Psoas muscle (tissue), 8 donors: Measurements from ENCODE around the gene DUSP6. TPM values are rescaled to one million over a fixed set of nuclear protein-coding genes. Genes with fewer than 3 reads are reported as not detected.

ENCODE experiments used
- ATAC-seq, 4 donors: fragments of 200-7000 bp; cut with Tn5 transposase; one replicate each; pipeline ENCODE4 v1.9.1; 2020; ENCODE audit warnings: moderate library complexity in 3 of 4, mild to moderate bottlenecking in 2 of 4
- DNase-seq, 2 donors: peaks; one replicate each; pipeline ENCODE4 v3.0.0-alpha.2; 2020
- H3K27ac ChIP-seq: fragments of 200-600 bp; one replicate; pipeline ENCODE4 v1.8.0; 2022
- H3K27me3 ChIP-seq, 3 donors: fragments of 200-600 bp in 1 of 3; one replicate each; pipeline versions ENCODE4 v1.6.1 to v1.8.0; 2013 to 2022; ENCODE audit warnings: low read length in 2 of 3, mild to moderate bottlenecking in 2 of 3, moderate library complexity in 1 of 3; ENCODE audit not compliant: insufficient read depth in 3 of 3
- H3K36me3 ChIP-seq, 2 donors: fragments of 200-600 bp in 1 of 2; one replicate each; pipeline versions ENCODE4 v1.6.1 to v1.8.0; 2013 to 2022; ENCODE audit warnings: low read depth in 1 of 2, mild to moderate bottlenecking in 1 of 2, moderate library complexity in 1 of 2; ENCODE audit not compliant: insufficient read depth in 1 of 2
- H3K4me1 ChIP-seq: fragments of 200-600 bp; one replicate; pipeline ENCODE4 v1.8.0; 2022
- H3K4me3 ChIP-seq: fragments of 200-600 bp; one replicate; pipeline ENCODE4 v1.8.0; 2022; ENCODE audit warnings: mild to moderate bottlenecking
- H3K9me3 ChIP-seq: fragments of 200-600 bp; one replicate; pipeline ENCODE4 v1.8.0; 2022
- CTCF ChIP-seq: fragments of 200-600 bp; IDR thresholded peaks from one replicate; pipeline ENCODE4 v1.8.0; 2022; ENCODE audit warnings: antibody characterized with exemption
- WGBS, 3 donors: extraction: QIAGEN DNeasy Blood & Tissue Kit; methylation state at CpG; one replicate each; pipeline versions ENCODE4 v1.1.6 to v1.1.7; 2013; 5-methylcytosine and 5-hydroxymethylcytosine counted together
- intact Hi-C, 2 donors: fragments of 100-400 bp; cut with DNase I; formaldehyde crosslinking; loops; one replicate each; pipeline versions ENCODE4 v1.11.0 to v1.14.2; 2022
- polyA plus RNA-seq, 3 donors: library from polyadenylated mRNA; stranded (reverse); fragments of 200-250 nt; gene quantifications; one replicate each; pipeline ENCODE4 v1.2.3, GENCODE V29; 2013
- total RNA-seq, 4 donors: library from RNA; stranded (reverse); fragmentation: NEBNext Ultra II Directional in 2 of 4; extraction: Animal tissue kit (Norgen Biotek cat#: 25700) in 2 of 4; gene quantifications; one replicate each; pipeline versions ENCODE4 v1.2.1 to v1.2.4, GENCODE V29; 2021 to 2023
- donor health status: healthy with polysubstance abuse.
- donor health status: DM: no; HTN: no; CAD: no; lungs with moderate emphysema.
- donor health status: Bipolar disorder and iron deficiency.
- donor health status: healthy.
- donor health status: DM: yes; HTN: yes; CAD: no.
- donor health status: DM: no; HTN: no; CAD: no.
- donor health status: DM: no; HTN: no; CAD: no.
- donor health status: DM: yes; HTN: yes; CAD: no.

Gene DUSP6
- total and polyA plus RNA-seq, 7 donors: 5.0 to 27.0 (median 12.3) TPM

GRCh38 chr12:89370850-89371249 lies 18.5 kb upstream of the DUSP6 start:
- no peak overlapping the region for H3K27ac ChIP-seq
- WGBS, 3 donors: 80 to 85% (median 84%) methylated on average over 7 of the region's 7 CpGs
- H3K9me3 ChIP-seq: no peaks in the 10 kb centered on the region
- H3K36me3 ChIP-seq: no peaks in the 10 kb centered on the region
- H3K4me1 ChIP-seq: peaks cover 4% of the 10 kb centered on the region
- no peak overlapping the region for H3K4me3 ChIP-seq
- intact Hi-C loops: no loop called here
- ATAC-seq (no peak), DNase-seq (no peak)
- H3K27me3 ChIP-seq: no peaks in the 10 kb centered on the region
- TF ChIP-seq CTCF: no peak

- intact Hi-C loops: no loop called here
- Histone ChIP-seq H3K27ac (no peak overlapping the region), H3K9me3 (no peaks in the 10 kb centered on the region), H3K4me3 (no peak overlapping the region), H3K36me3 (no peaks in the 10 kb centered on the region), H3K4me1 (peaks cover 4% of the 10 kb centered on the region), H3K27me3 (no peaks in the 10 kb centered on the region)
- ATAC-seq: no peak
- no peak for DNase-seq
- TF ChIP-seq CTCF: no peak
- 84 to 92% (median 84%) methylated on average over 3 of the region's 3 CpGs for WGBS, 3 donors
These were observed 18.1 kb upstream of the DUSP6 start for GRCh38 chr12:89370421-89370831.

GRCh38 chr12:89369166-89369565 lies 16.9 kb upstream of the DUSP6 start:
- H3K4me3 ChIP-seq: no peak overlapping the region
- H3K27ac ChIP-seq: no peak overlapping the region
- WGBS, 3 donors: 84 to 90% (median 88%) methylated on average over 3 of the region's 3 CpGs
- no peaks in the 10 kb centered on the region for H3K36me3 ChIP-seq
- intact Hi-C loops: no loop called here
- H3K9me3 ChIP-seq: no peaks in the 10 kb centered on the region
- DNase-seq: no peak
- H3K4me1 ChIP-seq: peaks cover 3% of the 10 kb centered on the region
- H3K27me3 ChIP-seq: no peaks in the 10 kb centered on the region
- ATAC-seq: no peak
- TF ChIP-seq CTCF: no peak

- H3K4me3 ChIP-seq: no peak overlapping the region
- no peak for ATAC-seq
- H3K27ac ChIP-seq: no peak overlapping the region
- TF ChIP-seq CTCF: no peak
- H3K36me3 ChIP-seq: no peaks in the 10 kb centered on the region
- H3K27me3 ChIP-seq: no peaks in the 10 kb centered on the region
- DNase-seq: no peak
- 73 to 78% (median 73%) methylated on average over 4 of the region's 4 CpGs for WGBS, 3 donors
- peaks cover 4% of the 10 kb centered on the region for H3K4me1 ChIP-seq
- no peaks in the 10 kb centered on the region for H3K9me3 ChIP-seq
- intact Hi-C loops: no loop called here
These were observed 16.1 kb upstream of the DUSP6 start for GRCh38 chr12:89368391-89368790.

GRCh38 chr12:89366676-89367364 lies 14.5 kb upstream of the DUSP6 start:
- intact Hi-C loops: no loop called here
- Histone ChIP-seq H3K4me1 (peaks cover 4% of the 10 kb centered on the region), H3K36me3 (no peaks in the 10 kb centered on the region), H3K27ac (no peak overlapping the region), H3K9me3 (no peaks in the 10 kb centered on the region), H3K4me3 (no peak overlapping the region), H3K27me3 (no peaks in the 10 kb centered on the region)
- no peak for TF ChIP-seq CTCF
- DNase-seq (no peak), ATAC-seq (no peak)
- 89 to 98% (median 89%) methylated on average over 3 of the region's 3 CpGs for WGBS, 3 donors
